ENCODE data around the gene HSPA12A.

HSPA12A gene

DNA sequence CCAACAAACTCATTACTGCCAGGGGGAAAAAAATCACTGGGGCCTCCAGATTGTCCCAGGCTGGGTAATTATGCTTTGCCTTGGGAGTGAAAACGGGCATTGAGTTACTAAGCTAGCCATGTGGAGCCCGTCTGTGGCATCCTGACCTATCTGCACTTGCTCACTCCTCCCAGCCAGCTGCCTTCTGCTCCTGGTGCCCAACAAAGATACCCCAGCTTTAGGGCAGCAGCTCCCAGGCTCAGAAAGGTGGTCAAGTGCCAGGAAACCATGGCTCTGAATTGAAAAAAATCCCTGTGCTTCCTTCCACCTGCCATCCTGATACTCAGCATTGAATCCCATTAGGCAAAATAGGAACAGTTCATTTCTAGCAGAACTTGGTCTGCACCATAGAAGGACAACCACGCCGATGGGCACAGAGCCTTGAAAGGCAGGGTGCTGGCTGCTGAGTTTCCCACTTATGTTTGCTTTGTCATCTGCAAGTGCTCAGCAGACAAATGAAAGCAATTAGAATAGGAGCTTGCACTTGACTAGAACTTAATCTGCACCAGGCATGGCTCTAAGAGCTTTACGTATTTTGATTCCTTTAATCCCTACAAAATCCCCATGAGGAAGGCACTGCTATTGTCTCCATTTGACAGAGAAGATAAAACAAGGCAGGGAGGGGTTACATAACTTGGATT lies 42.8 kb downstream of the HSPA12A start:
- H3K27me3 ChIP-seq = no peaks in the 10 kb centered on the region
- peaks cover 0 to 10% (median 6%) of the 10 kb centered on the region in 3 donors for H3K36me3 ChIP-seq
- H3K4me3 ChIP-seq = no peak overlapping the region
- no peaks in the 10 kb centered on the region for H3K9me3 ChIP-seq
- intact Hi-C loops (cut with DNase I; ENCODE audit: low total_unique reads) = no loop called here
- H3K4me1 ChIP-seq = peaks cover 0 to 5% (median 0%) of the 10 kb centered on the region in 4 donors
- TF ChIP-seq, protein P1, sequence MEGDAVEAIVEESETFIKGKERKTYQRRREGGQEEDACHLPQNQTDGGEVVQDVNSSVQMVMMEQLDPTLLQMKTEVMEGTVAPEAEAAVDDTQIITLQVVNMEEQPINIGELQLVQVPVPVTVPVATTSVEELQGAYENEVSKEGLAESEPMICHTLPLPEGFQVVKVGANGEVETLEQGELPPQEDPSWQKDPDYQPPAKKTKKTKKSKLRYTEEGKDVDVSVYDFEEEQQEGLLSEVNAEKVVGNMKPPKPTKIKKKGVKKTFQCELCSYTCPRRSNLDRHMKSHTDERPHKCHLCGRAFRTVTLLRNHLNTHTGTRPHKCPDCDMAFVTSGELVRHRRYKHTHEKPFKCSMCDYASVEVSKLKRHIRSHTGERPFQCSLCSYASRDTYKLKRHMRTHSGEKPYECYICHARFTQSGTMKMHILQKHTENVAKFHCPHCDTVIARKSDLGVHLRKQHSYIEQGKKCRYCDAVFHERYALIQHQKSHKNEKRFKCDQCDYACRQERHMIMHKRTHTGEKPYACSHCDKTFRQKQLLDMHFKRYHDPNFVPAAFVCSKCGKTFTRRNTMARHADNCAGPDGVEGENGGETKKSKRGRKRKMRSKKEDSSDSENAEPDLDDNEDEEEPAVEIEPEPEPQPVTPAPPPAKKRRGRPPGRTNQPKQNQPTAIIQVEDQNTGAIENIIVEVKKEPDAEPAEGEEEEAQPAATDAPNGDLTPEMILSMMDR (IDR thresholded peaks at IDR 0.05) = no peak
- H3K27ac ChIP-seq = no peak overlapping the region
- no peak for DNase-seq

- DNase-seq = no peak
- no peaks in the 10 kb centered on the region for H3K9me3 ChIP-seq
- H3K36me3 ChIP-seq = peaks cover 0 to 10% (median 6%) of the 10 kb centered on the region in 3 donors
Measured at GRCh38 chr10:116699049-116699448, 43.3 kb downstream of the HSPA12A start.

DNA sequence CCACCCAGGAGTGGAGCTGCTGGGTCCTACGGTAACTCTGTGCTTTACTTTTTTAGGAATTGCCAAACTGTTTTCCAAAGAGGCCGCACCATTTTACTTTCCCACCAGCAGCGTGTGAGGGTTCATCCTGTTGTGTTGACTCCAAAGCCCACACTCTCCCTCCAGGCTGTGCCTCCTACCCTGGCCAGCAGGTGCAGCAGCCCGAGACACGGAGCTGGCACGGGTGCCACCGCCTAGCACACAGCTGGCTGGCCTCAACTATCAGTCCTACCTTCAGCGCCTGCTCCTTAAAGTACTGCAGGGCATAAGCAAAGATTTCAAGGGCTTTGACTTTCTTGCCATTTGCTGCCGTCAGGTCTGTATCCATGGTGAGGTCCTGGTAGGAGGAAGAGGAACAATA lies 44.0 kb downstream of the HSPA12A start:
- intact Hi-C loops (cut with DNase I; ENCODE audit: low total_unique reads) = no loop called here
- Histone ChIP-seq H3K36me3 (peaks cover 0 to 6% (median 5%) of the 10 kb centered on the region in 3 donors), H3K27me3 (no peaks in the 10 kb centered on the region), H3K4me1 (peaks cover 0 to 9% (median 0%) of the 10 kb centered on the region in 4 donors), H3K4me3 (no peak overlapping the region), H3K27ac (no peak overlapping the region), H3K9me3 (no peaks in the 10 kb centered on the region)
- DNase-seq = no peak
- TF ChIP-seq, protein P1 (IDR thresholded peaks at IDR 0.05) = no peak

More at GRCh38 chr10:116699049-116699448, 43.3 kb downstream of the HSPA12A start:
- Histone ChIP-seq H3K27me3 (no peaks in the 10 kb centered on the region), H3K27ac (no peak overlapping the region), H3K4me3 (no peak overlapping the region), H3K4me1 (peaks cover 0 to 9% (median 0%) of the 10 kb centered on the region in 4 donors)
- TF ChIP-seq, protein P1 (IDR thresholded peaks at IDR 0.05) = no peak
- intact Hi-C loops (cut with DNase I; ENCODE audit: low total_unique reads) = no loop called here

GRCh38 chr10:116697816-116698215 lies 44.5 kb downstream of the HSPA12A start:
- H3K27ac ChIP-seq = no peak overlapping the region
- TF ChIP-seq, protein P1 (IDR thresholded peaks at IDR 0.05) = no peak
- no peak overlapping the region for H3K4me3 ChIP-seq
- H3K27me3 ChIP-seq = no peaks in the 10 kb centered on the region
- DNase-seq = no peak
- intact Hi-C loops (cut with DNase I; ENCODE audit: low total_unique reads) = no loop called here
- peaks cover 0 to 6% (median 5%) of the 10 kb centered on the region in 3 donors for H3K36me3 ChIP-seq
- peaks cover 0 to 9% (median 0%) of the 10 kb centered on the region in 4 donors for H3K4me1 ChIP-seq
- H3K9me3 ChIP-seq = no peaks in the 10 kb centered on the region

DNA sequence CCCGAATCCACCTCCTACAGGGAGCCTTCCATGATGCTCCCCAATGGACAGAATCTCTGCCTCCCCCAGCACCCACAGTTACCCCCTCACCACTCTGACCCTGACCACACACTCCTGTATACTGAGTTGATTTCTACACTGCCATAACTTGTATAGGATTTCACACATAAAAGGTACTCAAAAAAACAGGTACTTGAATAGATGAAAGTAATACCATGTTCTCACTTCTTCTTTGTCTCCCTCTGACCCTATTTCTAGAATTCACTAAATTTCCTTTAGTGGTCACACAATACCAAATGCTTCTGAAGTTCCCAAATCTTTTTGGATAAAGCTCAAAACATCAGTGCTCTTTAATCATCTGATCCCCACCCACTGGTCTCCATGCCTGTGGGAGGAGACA lies 45.4 kb downstream of the HSPA12A start:
- H3K9me3 ChIP-seq = no peaks in the 10 kb centered on the region
- TF ChIP-seq, protein P1 (IDR thresholded peaks at IDR 0.05) = no peak
- no peak for DNase-seq
- no peak overlapping the region for H3K4me3 ChIP-seq
- H3K27ac ChIP-seq = no peak overlapping the region
- intact Hi-C loops (cut with DNase I; ENCODE audit: low total_unique reads) = no loop called here
- H3K4me1 ChIP-seq = peaks cover 0 to 11% (median under 1%) of the 10 kb centered on the region in 4 donors
- H3K36me3 ChIP-seq = peaks cover 0 to 6% (median 5%) of the 10 kb centered on the region in 3 donors
- no peaks in the 10 kb centered on the region for H3K27me3 ChIP-seq
